Lung (tissue), 12 donors: ENCODE measurements around the gene GNA14. TPM values are rescaled to one million over a fixed set of nuclear protein-coding genes. Genes with fewer than 3 reads are reported as not detected.

Source experiments
- ATAC-seq: fragments of 200-7000 bp; cut with Tn5 transposase; one replicate; pipeline ENCODE4 v1.9.1; 2020; ENCODE audit warnings: moderate number of reproducible peaks; ENCODE audit not compliant: insufficient read depth, low FRiP score
- DNase-seq, 3 donors: peaks; one replicate each; pipeline ENCODE4 v3.0.0-alpha.2; 2013 to 2017
- H3K27ac ChIP-seq, 2 donors: one replicate each; pipeline ENCODE4 v1.5.1; 2013; ENCODE audit warnings: mild to moderate bottlenecking in 2 of 2, moderate library complexity in 2 of 2, control low read depth in 1 of 2, inconsistent platforms in 1 of 2, low read depth in 1 of 2, low read length in 1 of 2
- H3K27me3 ChIP-seq, 3 donors: one replicate each; pipeline ENCODE4 v1.5.1; 2013; ENCODE audit warnings: low read length in 2 of 3; ENCODE audit not compliant: control insufficient read depth in 3 of 3, insufficient read depth in 3 of 3
- H3K36me3 ChIP-seq, 4 donors: one replicate each; pipeline ENCODE4 v1.5.1; 2013; ENCODE audit warnings: low read length in 4 of 4, mild to moderate bottlenecking in 1 of 4, moderate library complexity in 1 of 4; ENCODE audit not compliant: control insufficient read depth in 4 of 4, insufficient read depth in 4 of 4
- H3K4me1 ChIP-seq, 5 donors: one replicate each; pipeline ENCODE4 v1.5.1; 2013; ENCODE audit warnings: low read length in 5 of 5, mild to moderate bottlenecking in 2 of 5, moderate library complexity in 1 of 5; ENCODE audit not compliant: control insufficient read depth in 5 of 5, insufficient read depth in 5 of 5
- H3K4me3 ChIP-seq: one replicate; pipeline ENCODE4 v1.5.1; 2013; ENCODE audit warnings: mild to moderate bottlenecking, control low read depth, moderate library complexity
- H3K9ac ChIP-seq, 2 donors: one replicate each; pipeline ENCODE4 v1.5.1; 2013; ENCODE audit warnings: low read length in 2 of 2, control low read depth in 1 of 2; ENCODE audit not compliant: insufficient read depth in 1 of 2
- H3K9me3 ChIP-seq, 4 donors: one replicate each; pipeline ENCODE4 v1.5.1; 2013; ENCODE audit warnings: low read length in 3 of 4, mild to moderate bottlenecking in 1 of 4, moderate library complexity in 1 of 4; ENCODE audit not compliant: control insufficient read depth in 4 of 4, insufficient read depth in 3 of 4
- WGBS, 2 donors: extraction: QIAGEN DNeasy Blood & Tissue Kit; methylation state at CpG; one replicate each; pipeline ENCODE4 v1.1.7; 2013; 5-methylcytosine and 5-hydroxymethylcytosine counted together
- polyA plus RNA-seq, 2 donors: library from polyadenylated mRNA; stranded (reverse); fragments of 200-250 nt; gene quantifications; one replicate each; pipeline ENCODE4 v1.2.1, GENCODE V29; 2013
- total RNA-seq, 2 donors: library from RNA; depleted of rRNA in 1 of 2; stranded (reverse); fragments of >200 nt in 1 of 2; gene quantifications; one replicate each; pipeline ENCODE4 v1.2.1, GENCODE V29; 2014 to 2021
- TF ChIP-seq, protein P1 (sequence below): IDR thresholded peaks from 2 replicates; pipeline ENCODE4 v1.5.1; 2012; ENCODE audit warnings: mild to moderate bottlenecking; ENCODE audit errors: control extremely low read depth, extremely low read depth
- donor health status: control.
- donor health status: control.
- donor health status: Bipolar disorder and iron deficiency.
- donor health status: healthy.
- donor health status: DM: yes; HTN: yes; CAD: no.

GNA14 gene
- total and polyA plus RNA-seq, 4 donors = 4.1 to 15.1 (median 11.3) TPM

DNA sequence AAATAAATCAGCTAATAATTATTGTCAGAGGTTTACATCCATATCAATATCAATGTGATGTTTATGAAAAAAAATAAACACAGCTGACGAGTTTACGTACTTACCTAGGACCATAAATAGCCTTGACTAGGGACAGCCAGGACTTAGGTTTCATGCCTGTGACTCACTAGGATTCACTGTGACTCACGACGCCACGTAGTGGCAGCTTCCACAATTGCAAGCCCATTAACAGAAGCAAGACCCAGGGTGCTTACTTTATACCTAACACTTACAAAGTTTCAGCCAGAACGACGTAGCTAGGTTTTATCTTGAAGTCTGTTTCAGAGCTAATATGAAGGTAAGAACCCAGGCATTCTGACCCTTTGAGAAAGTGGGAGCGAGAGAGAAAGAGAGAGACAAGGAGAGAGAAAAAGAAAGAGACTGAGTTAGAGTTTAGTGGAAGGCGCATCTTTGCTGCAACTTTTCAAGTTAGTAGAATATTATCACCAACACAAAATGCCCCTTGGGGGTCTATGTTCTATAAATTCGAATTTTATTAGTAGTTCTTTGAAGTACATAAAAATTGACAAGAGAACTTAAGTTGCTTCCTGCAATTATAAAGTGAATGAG is 191.2 kb downstream of the GNA14 start:
- Histone ChIP-seq H3K27ac (no peak overlapping the region), H3K4me3 (no peak overlapping the region), H3K9ac (no peak overlapping the region), H3K4me1 (peaks cover 0 to 30% (median 8%) of the 10 kb centered on the region in 5 donors), H3K9me3 (no peaks in the 10 kb centered on the region), H3K27me3 (no peaks in the 10 kb centered on the region), H3K36me3 (peaks cover 0 to 3% (median 0%) of the 10 kb centered on the region in 4 donors)
- peak; percentile 85 to 91 (median 90) for DNase-seq
- WGBS, 2 donors = 22 to 23% methylated on average over 10 of the region's 10 CpGs
- TF ChIP-seq, protein P1, sequence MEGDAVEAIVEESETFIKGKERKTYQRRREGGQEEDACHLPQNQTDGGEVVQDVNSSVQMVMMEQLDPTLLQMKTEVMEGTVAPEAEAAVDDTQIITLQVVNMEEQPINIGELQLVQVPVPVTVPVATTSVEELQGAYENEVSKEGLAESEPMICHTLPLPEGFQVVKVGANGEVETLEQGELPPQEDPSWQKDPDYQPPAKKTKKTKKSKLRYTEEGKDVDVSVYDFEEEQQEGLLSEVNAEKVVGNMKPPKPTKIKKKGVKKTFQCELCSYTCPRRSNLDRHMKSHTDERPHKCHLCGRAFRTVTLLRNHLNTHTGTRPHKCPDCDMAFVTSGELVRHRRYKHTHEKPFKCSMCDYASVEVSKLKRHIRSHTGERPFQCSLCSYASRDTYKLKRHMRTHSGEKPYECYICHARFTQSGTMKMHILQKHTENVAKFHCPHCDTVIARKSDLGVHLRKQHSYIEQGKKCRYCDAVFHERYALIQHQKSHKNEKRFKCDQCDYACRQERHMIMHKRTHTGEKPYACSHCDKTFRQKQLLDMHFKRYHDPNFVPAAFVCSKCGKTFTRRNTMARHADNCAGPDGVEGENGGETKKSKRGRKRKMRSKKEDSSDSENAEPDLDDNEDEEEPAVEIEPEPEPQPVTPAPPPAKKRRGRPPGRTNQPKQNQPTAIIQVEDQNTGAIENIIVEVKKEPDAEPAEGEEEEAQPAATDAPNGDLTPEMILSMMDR = peak; percentile 68
- peak; percentile 89 for ATAC-seq

DNA sequence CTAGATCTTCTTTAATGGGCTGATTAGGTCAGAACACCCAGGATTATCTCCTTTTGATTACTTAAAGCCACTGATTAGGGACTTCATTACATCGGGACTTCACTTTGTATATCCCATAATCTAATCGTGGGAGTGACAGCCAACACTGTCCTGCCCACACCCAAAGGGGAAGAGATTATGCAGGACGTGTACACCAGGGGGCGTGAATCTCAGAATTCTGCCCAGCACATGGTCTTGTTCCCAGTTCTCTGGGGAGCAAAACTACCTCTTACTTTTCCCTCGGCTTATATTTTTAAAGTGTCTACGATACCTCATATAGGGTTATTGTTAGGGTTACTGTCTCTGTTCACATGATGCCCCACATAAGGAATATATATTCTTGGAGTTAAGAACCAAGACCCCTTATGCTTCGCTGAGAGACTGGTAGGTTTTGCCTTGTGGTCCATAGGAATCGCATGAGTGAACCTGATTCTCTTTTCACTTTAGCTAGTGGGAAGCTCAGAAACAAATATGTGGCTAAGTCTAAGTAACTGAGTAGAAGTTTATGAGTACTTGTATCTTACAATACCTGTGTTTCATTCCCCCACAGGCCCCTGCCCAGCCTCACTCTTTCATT is 192.7 kb downstream of the GNA14 start:
- peaks cover 0 to 22% (median 8%) of the 10 kb centered on the region in 5 donors for H3K4me1 ChIP-seq
- no peaks in the 10 kb centered on the region for H3K27me3 ChIP-seq
- no peak overlapping the region for H3K9ac ChIP-seq
- DNase-seq (no peak), ATAC-seq (no peak)
- no peak overlapping the region for H3K27ac ChIP-seq
- 68 to 72% methylated on average over 8 of the region's 8 CpGs for WGBS, 2 donors
- TF ChIP-seq, protein P1 = no peak
- no peaks in the 10 kb centered on the region for H3K9me3 ChIP-seq
- H3K4me3 ChIP-seq = no peak overlapping the region
- peaks cover 0 to 3% (median 0%) of the 10 kb centered on the region in 4 donors for H3K36me3 ChIP-seq

DNA sequence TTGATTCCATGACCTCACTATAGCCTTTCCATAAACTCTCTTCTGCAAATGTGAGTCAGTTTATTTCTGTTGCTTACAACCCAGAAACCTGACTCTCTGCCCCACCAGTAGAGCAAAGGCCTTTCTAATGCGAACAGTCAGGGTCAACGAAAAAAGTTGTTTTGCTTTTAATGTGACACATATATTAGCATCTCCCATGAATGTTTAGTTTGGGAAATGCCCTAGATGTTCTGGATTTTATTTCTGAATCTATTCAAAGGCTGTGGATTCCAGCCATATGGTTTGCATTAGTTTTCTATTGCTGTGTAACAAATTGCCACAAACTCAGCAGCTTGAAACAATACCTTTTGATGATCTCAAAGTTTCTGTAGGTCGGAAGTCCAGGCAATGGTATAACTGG is 193.5 kb downstream of the GNA14 start:
- 94 to 97% methylated on average over 3 of the region's 3 CpGs for WGBS, 2 donors
- TF ChIP-seq, protein P1 = no peak
- H3K27ac ChIP-seq = no peak overlapping the region
- no peak overlapping the region for H3K4me3 ChIP-seq
- H3K36me3 ChIP-seq = peaks cover 0 to 3% (median 0%) of the 10 kb centered on the region in 4 donors
- peaks cover 0 to 22% (median 8%) of the 10 kb centered on the region in 5 donors for H3K4me1 ChIP-seq
- H3K9ac ChIP-seq = no peak overlapping the region
- DNase-seq (no peak), ATAC-seq (no peak)
- no peaks in the 10 kb centered on the region for H3K27me3 ChIP-seq
- no peaks in the 10 kb centered on the region for H3K9me3 ChIP-seq
